ENCODE data around the gene OXTR.

The OXTR gene

DNA sequence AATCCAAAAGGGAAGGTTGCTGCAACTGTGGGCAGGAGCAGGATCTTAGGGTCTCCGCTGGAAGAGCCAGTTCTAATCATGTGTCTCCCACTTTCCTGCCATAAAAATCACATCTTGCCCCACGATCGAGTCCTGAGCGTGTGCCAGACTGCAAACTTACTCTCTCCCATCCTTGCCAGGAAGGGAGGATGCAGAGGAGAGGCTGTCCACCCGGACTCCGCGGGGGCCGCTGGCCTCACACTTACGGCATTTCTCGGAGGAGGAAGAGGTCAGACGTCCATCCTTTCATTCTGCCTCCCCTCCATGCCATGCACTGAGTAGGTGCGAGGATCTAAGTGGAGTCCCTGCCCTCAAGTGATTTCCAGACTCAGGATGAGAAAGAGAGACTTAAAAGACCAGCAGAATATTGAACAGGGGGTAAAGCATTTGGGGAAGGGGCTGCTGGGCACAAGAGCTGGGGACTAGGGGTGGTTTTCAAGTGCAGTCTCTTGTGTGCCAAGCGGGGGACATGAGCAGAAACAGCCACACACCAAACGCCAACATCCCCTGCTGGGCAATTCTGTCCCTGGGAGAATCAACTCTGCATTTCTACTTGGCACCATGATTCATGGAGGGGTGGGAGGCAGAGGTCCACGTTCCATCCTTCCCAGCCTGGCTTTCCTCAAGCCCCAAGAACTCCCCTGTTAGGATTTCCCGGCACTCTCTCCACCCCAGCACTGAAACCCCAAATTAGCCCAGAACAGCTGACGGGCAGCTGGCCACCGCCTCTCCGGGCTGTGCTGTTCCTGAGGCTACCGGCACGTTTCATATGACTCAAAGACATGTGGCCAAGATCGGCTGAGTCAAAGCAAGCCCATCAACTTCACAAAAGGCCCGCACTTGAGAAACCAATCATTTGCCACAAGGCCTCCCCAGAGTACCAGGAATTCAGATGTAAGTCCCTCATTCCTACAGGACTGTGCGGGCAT is 11.6 kb downstream of the OXTR start:
- Histone ChIP-seq H3K9ac (ENCODE audit: low read length) (no peak overlapping the region), H3K27me3 (replicated peaks; ENCODE audit: insufficient read depth, low read length) (no peaks in the 10 kb centered on the region), H3K36me3 (replicated peaks; ENCODE audit: insufficient read depth, low read length) (no peaks in the 10 kb centered on the region), H2AFZ (ENCODE audit: low read length) (no peak overlapping the region), H3K27ac (ENCODE audit: low read length) (no peak overlapping the region), H3K4me3 (ENCODE audit: low read length) (no peak overlapping the region), H3K9me3 (replicated peaks; ENCODE audit: insufficient read depth, low read length) (no peaks in the 10 kb centered on the region), H4K20me1 (ENCODE audit: insufficient read depth, low read length) (no peaks in the 10 kb centered on the region), H3F3A (ENCODE audit: insufficient read depth, low read length) (no peaks in the 10 kb centered on the region), H3K9me2 (replicated peaks; ENCODE audit: insufficient read depth, low read length) (no peaks in the 10 kb centered on the region), H3K79me2 (ENCODE audit: low read length) (no peaks in the 10 kb centered on the region), H3K4me2 (ENCODE audit: low read depth, low read length) (no peak overlapping the region), H3K4me1 (ENCODE audit: low read length) (no peaks in the 10 kb centered on the region)
- TF ChIP-seq, protein P1, sequence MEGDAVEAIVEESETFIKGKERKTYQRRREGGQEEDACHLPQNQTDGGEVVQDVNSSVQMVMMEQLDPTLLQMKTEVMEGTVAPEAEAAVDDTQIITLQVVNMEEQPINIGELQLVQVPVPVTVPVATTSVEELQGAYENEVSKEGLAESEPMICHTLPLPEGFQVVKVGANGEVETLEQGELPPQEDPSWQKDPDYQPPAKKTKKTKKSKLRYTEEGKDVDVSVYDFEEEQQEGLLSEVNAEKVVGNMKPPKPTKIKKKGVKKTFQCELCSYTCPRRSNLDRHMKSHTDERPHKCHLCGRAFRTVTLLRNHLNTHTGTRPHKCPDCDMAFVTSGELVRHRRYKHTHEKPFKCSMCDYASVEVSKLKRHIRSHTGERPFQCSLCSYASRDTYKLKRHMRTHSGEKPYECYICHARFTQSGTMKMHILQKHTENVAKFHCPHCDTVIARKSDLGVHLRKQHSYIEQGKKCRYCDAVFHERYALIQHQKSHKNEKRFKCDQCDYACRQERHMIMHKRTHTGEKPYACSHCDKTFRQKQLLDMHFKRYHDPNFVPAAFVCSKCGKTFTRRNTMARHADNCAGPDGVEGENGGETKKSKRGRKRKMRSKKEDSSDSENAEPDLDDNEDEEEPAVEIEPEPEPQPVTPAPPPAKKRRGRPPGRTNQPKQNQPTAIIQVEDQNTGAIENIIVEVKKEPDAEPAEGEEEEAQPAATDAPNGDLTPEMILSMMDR (IDR thresholded peaks at IDR 0.05; ENCODE audit: low read length), result no peak
- TF ChIP-seq EZH2phosphoT487 (IDR thresholded peaks at IDR 0.05; ENCODE audit: low read length) (no peak), EZH2 (optimal IDR thresholded peaks at IDR 0.05; ENCODE audit: low read depth, low read length) (no peak)
- no peak for DNase-seq

DNA sequence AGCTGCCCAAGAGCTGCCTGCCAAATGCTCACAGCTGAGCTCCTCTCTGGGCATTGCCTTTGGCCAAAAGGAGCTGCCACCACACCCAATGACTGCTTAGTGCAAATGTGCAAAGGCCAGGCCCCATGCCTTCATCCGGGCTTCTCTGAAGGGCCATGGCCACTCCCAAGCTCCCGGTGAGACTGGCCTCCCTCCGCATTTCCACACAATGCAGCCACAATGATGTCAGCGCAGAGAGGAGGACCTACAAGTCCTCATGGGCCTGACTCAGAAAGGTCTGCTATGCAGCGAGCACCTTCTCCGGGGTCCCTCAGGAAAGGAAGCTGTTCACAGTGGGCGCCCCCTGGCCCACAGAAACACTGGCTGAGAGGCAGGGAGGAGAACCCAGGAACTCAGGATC is 12.7 kb downstream of the OXTR start:
- DNase-seq, result no peak
- TF ChIP-seq, protein P1 (IDR thresholded peaks at IDR 0.05; ENCODE audit: low read length), result no peak
- Histone ChIP-seq H3K36me3 (replicated peaks; ENCODE audit: insufficient read depth, low read length) (no peaks in the 10 kb centered on the region), H3K9me2 (replicated peaks; ENCODE audit: insufficient read depth, low read length) (no peaks in the 10 kb centered on the region), H3K9me3 (replicated peaks; ENCODE audit: insufficient read depth, low read length) (no peaks in the 10 kb centered on the region), H3K79me2 (ENCODE audit: low read length) (no peaks in the 10 kb centered on the region), H3K4me1 (ENCODE audit: low read length) (no peaks in the 10 kb centered on the region), H3K27ac (ENCODE audit: low read length) (no peak overlapping the region), H3K4me3 (ENCODE audit: low read length) (no peak overlapping the region), H2AFZ (ENCODE audit: low read length) (no peak overlapping the region), H3K9ac (ENCODE audit: low read length) (no peak overlapping the region), H3K27me3 (replicated peaks; ENCODE audit: insufficient read depth, low read length) (no peaks in the 10 kb centered on the region), H4K20me1 (ENCODE audit: insufficient read depth, low read length) (no peaks in the 10 kb centered on the region), H3F3A (ENCODE audit: insufficient read depth, low read length) (no peaks in the 10 kb centered on the region), H3K4me2 (ENCODE audit: low read depth, low read length) (no peak overlapping the region)

DNA sequence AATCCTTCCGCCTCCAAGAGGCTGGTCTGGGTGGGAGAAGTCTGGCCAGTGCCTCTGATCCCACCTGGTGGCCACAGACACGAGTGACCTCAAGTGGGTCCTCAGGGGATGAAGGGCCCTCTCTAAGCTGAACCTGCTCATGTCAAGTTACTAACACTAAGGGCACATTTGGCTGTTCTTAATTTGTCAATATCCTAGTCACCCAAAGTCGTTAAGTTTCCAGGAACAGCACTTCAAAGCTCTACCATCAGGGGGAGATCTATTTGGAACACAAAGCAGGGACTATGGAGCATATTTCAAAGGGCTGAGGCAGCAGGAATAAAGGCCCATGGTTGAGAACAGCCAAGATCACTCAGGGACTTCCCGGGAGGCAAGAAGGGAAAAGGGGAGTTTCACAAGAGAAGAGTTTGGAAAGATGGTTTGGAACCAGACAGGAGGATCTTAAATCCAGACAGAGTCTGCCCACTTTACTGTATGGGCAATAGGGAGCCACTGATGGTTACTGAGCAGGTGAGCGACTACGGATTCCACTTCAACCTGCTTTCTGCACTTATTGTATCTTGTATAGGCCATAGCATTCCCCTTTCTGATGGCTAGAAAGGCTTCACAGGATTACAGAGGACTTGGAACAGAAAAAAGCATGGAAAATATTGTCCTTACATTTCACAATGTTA is 13.7 kb downstream of the OXTR start:
- H3K4me3 ChIP-seq (ENCODE audit: low read length), result no peak overlapping the region
- no peak overlapping the region for H3K9ac ChIP-seq (ENCODE audit: low read length)
- no peaks in the 10 kb centered on the region for H3K36me3 ChIP-seq (replicated peaks; ENCODE audit: insufficient read depth, low read length)
- no peak for TF ChIP-seq EZH2phosphoT487 (IDR thresholded peaks at IDR 0.05; ENCODE audit: low read length)
- TF ChIP-seq, protein P1 (IDR thresholded peaks at IDR 0.05; ENCODE audit: low read length), result 0 out of 2 replicates have a peak, but pooled peaks have one; percentile 5
- H3K79me2 ChIP-seq (ENCODE audit: low read length), result no peaks in the 10 kb centered on the region
- no peak overlapping the region for H2AFZ ChIP-seq (ENCODE audit: low read length)
- H3K27me3 ChIP-seq (replicated peaks; ENCODE audit: insufficient read depth, low read length), result no peaks in the 10 kb centered on the region
- no peaks in the 10 kb centered on the region for H3K4me1 ChIP-seq (ENCODE audit: low read length)
- H3K9me2 ChIP-seq (replicated peaks; ENCODE audit: insufficient read depth, low read length), result no peaks in the 10 kb centered on the region
- H3K4me2 ChIP-seq (ENCODE audit: low read depth, low read length), result no peak overlapping the region
- no peak overlapping the region for H3K27ac ChIP-seq (ENCODE audit: low read length)
- no peaks in the 10 kb centered on the region for H3F3A ChIP-seq (ENCODE audit: insufficient read depth, low read length)
- no peaks in the 10 kb centered on the region for H4K20me1 ChIP-seq (ENCODE audit: insufficient read depth, low read length)
- DNase-seq, result no peak
- H3K9me3 ChIP-seq (replicated peaks; ENCODE audit: insufficient read depth, low read length), result no peaks in the 10 kb centered on the region
